Activated naive CD8-positive, alpha-beta T cell (primary cell): ENCODE data around the gene CLDN1.

Experiments
- H3K27ac Mint-ChIP-seq: one replicate; pipeline ENCODE4 v1.8.0; 2021; ENCODE audit warnings: mixed read lengths
- H3K27me3 Mint-ChIP-seq: one replicate; pipeline ENCODE4 v1.8.0; 2021; ENCODE audit warnings: mixed read lengths
- H3K36me3 Mint-ChIP-seq: one replicate; pipeline ENCODE4 v1.8.0; 2021; ENCODE audit warnings: mixed read lengths
- H3K4me1 Mint-ChIP-seq: one replicate; pipeline ENCODE4 v1.8.0; 2021; ENCODE audit warnings: low read depth, mixed read lengths
- H3K4me3 Mint-ChIP-seq: one replicate; pipeline ENCODE4 v1.8.0; 2021; ENCODE audit warnings: mild to moderate bottlenecking, mixed read lengths
- H3K9me3 Mint-ChIP-seq: one replicate; pipeline ENCODE4 v1.8.0; 2021; ENCODE audit warnings: low read depth, mixed read lengths

CLDN1 gene

GRCh38 chr3:190319660-190320059 lies 2.6 kb downstream of the CLDN1 start:
- no peaks in the 10 kb centered on the region for H3K9me3 Mint-ChIP-seq
- no peak overlapping the region for H3K27ac Mint-ChIP-seq
- H3K4me1 Mint-ChIP-seq = peaks cover 33% of the 10 kb centered on the region
- no peaks in the 10 kb centered on the region for H3K36me3 Mint-ChIP-seq
- H3K27me3 Mint-ChIP-seq = peaks cover 21% of the 10 kb centered on the region
- H3K4me3 Mint-ChIP-seq = peak overlapping the region; percentile 3

- Mint-ChIP-seq H3K9me3 (no peaks in the 10 kb centered on the region), H3K27ac (no peak overlapping the region), H3K4me1 (peaks cover 33% of the 10 kb centered on the region), H3K36me3 (no peaks in the 10 kb centered on the region), H3K27me3 (peaks cover 19% of the 10 kb centered on the region), H3K4me3 (peak overlapping the region; percentile 12)
Measured at GRCh38 chr3:190318666-190319065, 3.6 kb downstream of the CLDN1 start.

- H3K9me3 Mint-ChIP-seq = no peaks in the 10 kb centered on the region
- no peak overlapping the region for H3K27ac Mint-ChIP-seq
- H3K36me3 Mint-ChIP-seq = no peaks in the 10 kb centered on the region
- peaks cover 14% of the 10 kb centered on the region for H3K4me1 Mint-ChIP-seq
- H3K27me3 Mint-ChIP-seq = peaks cover 9% of the 10 kb centered on the region
- no peak overlapping the region for H3K4me3 Mint-ChIP-seq
Measured at GRCh38 chr3:190314741-190315140, 7.5 kb downstream of the CLDN1 start.

- H3K36me3 Mint-ChIP-seq = no peaks in the 10 kb centered on the region
- H3K4me3 Mint-ChIP-seq = no peak overlapping the region
- peaks cover 7% of the 10 kb centered on the region for H3K27me3 Mint-ChIP-seq
- no peaks in the 10 kb centered on the region for H3K9me3 Mint-ChIP-seq
- H3K4me1 Mint-ChIP-seq = peaks cover 30% of the 10 kb centered on the region
- H3K27ac Mint-ChIP-seq = no peak overlapping the region
Measured at GRCh38 chr3:190309414-190309813, 12.8 kb downstream of the CLDN1 start.

- Mint-ChIP-seq H3K4me1 (peaks cover 30% of the 10 kb centered on the region), H3K27ac (no peak overlapping the region)
Measured at GRCh38 chr3:190308154-190308553, 14.1 kb downstream of the CLDN1 start.

GRCh38 chr3:190307164-190307545 lies 15.1 kb downstream of the CLDN1 start:
- Mint-ChIP-seq H3K9me3 (no peaks in the 10 kb centered on the region), H3K27ac (peak overlapping the region; percentile 83), H3K36me3 (no peaks in the 10 kb centered on the region), H3K4me3 (peak overlapping the region; percentile 57), H3K4me1 (peaks cover 33% of the 10 kb centered on the region), H3K27me3 (peaks cover 3% of the 10 kb centered on the region)

More at GRCh38 chr3:190308154-190308553, 14.1 kb downstream of the CLDN1 start:
- peaks cover 7% of the 10 kb centered on the region for H3K27me3 Mint-ChIP-seq
- H3K4me3 Mint-ChIP-seq = no peak overlapping the region
- no peaks in the 10 kb centered on the region for H3K9me3 Mint-ChIP-seq
- H3K36me3 Mint-ChIP-seq = no peaks in the 10 kb centered on the region

- H3K9me3 Mint-ChIP-seq = no peaks in the 10 kb centered on the region
- peak overlapping the region; percentile 83 for H3K27ac Mint-ChIP-seq
- peaks cover 3% of the 10 kb centered on the region for H3K27me3 Mint-ChIP-seq
- peak overlapping the region; percentile 57 for H3K4me3 Mint-ChIP-seq
- no peaks in the 10 kb centered on the region for H3K36me3 Mint-ChIP-seq
- peaks cover 38% of the 10 kb centered on the region for H3K4me1 Mint-ChIP-seq
Measured at GRCh38 chr3:190306513-190307163, 15.6 kb downstream of the CLDN1 start.

GRCh38 chr3:190306026-190306425 lies 16.2 kb downstream of the CLDN1 start:
- peak overlapping the region; percentile 83 for H3K27ac Mint-ChIP-seq
- H3K27me3 Mint-ChIP-seq = peaks cover 4% of the 10 kb centered on the region
- peaks cover 40% of the 10 kb centered on the region for H3K4me1 Mint-ChIP-seq
- H3K9me3 Mint-ChIP-seq = no peaks in the 10 kb centered on the region
- H3K4me3 Mint-ChIP-seq = peak overlapping the region; percentile 4
- no peaks in the 10 kb centered on the region for H3K36me3 Mint-ChIP-seq

GRCh38 chr3:190305406-190305805 lies 16.8 kb downstream of the CLDN1 start:
- Mint-ChIP-seq H3K27ac (no peak overlapping the region), H3K27me3 (peaks cover 4% of the 10 kb centered on the region)

GRCh38 chr3:190303884-190304283 lies 18.4 kb downstream of the CLDN1 start:
- H3K4me1 Mint-ChIP-seq = peaks cover 43% of the 10 kb centered on the region
- H3K36me3 Mint-ChIP-seq = no peaks in the 10 kb centered on the region
- no peak overlapping the region for H3K4me3 Mint-ChIP-seq
- H3K27ac Mint-ChIP-seq = no peak overlapping the region
- H3K27me3 Mint-ChIP-seq = peaks cover 5% of the 10 kb centered on the region
- H3K9me3 Mint-ChIP-seq = no peaks in the 10 kb centered on the region

More at GRCh38 chr3:190305406-190305805, 16.8 kb downstream of the CLDN1 start:
- Mint-ChIP-seq H3K4me3 (no peak overlapping the region), H3K9me3 (no peaks in the 10 kb centered on the region), H3K4me1 (peaks cover 42% of the 10 kb centered on the region), H3K36me3 (no peaks in the 10 kb centered on the region)

GRCh38 chr3:190302212-190302867 lies 19.9 kb downstream of the CLDN1 start:
- Mint-ChIP-seq H3K4me3 (peak overlapping the region; percentile 63), H3K36me3 (no peaks in the 10 kb centered on the region), H3K27me3 (peaks cover 5% of the 10 kb centered on the region), H3K4me1 (peaks cover 37% of the 10 kb centered on the region), H3K9me3 (no peaks in the 10 kb centered on the region), H3K27ac (no peak overlapping the region)

GRCh38 chr3:190301591-190301990 lies 20.7 kb downstream of the CLDN1 start:
- Mint-ChIP-seq H3K36me3 (no peaks in the 10 kb centered on the region), H3K27ac (no peak overlapping the region), H3K27me3 (peaks cover 5% of the 10 kb centered on the region), H3K9me3 (no peaks in the 10 kb centered on the region), H3K4me1 (peaks cover 30% of the 10 kb centered on the region), H3K4me3 (peak overlapping the region; percentile 63)

GRCh38 chr3:190299969-190300368 lies 22.3 kb downstream of the CLDN1 start:
- H3K27ac Mint-ChIP-seq = no peak overlapping the region
- H3K4me1 Mint-ChIP-seq = peaks cover 18% of the 10 kb centered on the region

GRCh38 chr3:190294030-190294429 lies 28.2 kb downstream of the CLDN1 start:
- H3K27ac Mint-ChIP-seq = no peak overlapping the region
- peaks cover 4% of the 10 kb centered on the region for H3K36me3 Mint-ChIP-seq
- peaks cover 1% of the 10 kb centered on the region for H3K27me3 Mint-ChIP-seq

More at GRCh38 chr3:190299969-190300368, 22.3 kb downstream of the CLDN1 start:
- no peak overlapping the region for H3K4me3 Mint-ChIP-seq
- peaks cover 6% of the 10 kb centered on the region for H3K27me3 Mint-ChIP-seq
- no peaks in the 10 kb centered on the region for H3K9me3 Mint-ChIP-seq
- no peaks in the 10 kb centered on the region for H3K36me3 Mint-ChIP-seq

GRCh38 chr3:190293621-190294020 lies 28.6 kb downstream of the CLDN1 start:
- peaks cover 13% of the 10 kb centered on the region for H3K9me3 Mint-ChIP-seq
- peaks cover 4% of the 10 kb centered on the region for H3K36me3 Mint-ChIP-seq
- H3K4me3 Mint-ChIP-seq = no peak overlapping the region
- peaks cover 1% of the 10 kb centered on the region for H3K27me3 Mint-ChIP-seq
- no peak overlapping the region for H3K27ac Mint-ChIP-seq
- H3K4me1 Mint-ChIP-seq = no peaks in the 10 kb centered on the region

More at GRCh38 chr3:190294030-190294429, 28.2 kb downstream of the CLDN1 start:
- H3K4me3 Mint-ChIP-seq = no peak overlapping the region
- H3K4me1 Mint-ChIP-seq = no peaks in the 10 kb centered on the region
- H3K9me3 Mint-ChIP-seq = peaks cover 13% of the 10 kb centered on the region
